Ureter (tissue), 1 donor: ENCODE measurements around the gene PPP1R3C. TPM values are rescaled to one million over a fixed set of nuclear protein-coding genes. Genes with fewer than 3 reads are reported as not detected.

Experiments used
- DNase-seq: peaks from one replicate; pipeline ENCODE4 v3.0.0-alpha.2; 2020; ENCODE audit warnings: low spot score
- total RNA-seq: library from RNA; stranded (reverse); gene quantifications from one replicate; pipeline ENCODE4 v1.2.4, GENCODE V29; 2023
- donor health status: DM: yes; HTN: yes; CAD: no.

Gene PPP1R3C
- total RNA-seq, 1 donor from 2014 or later: 113 TPM

GRCh38 chr10:91629715-91630549 lies 2.9 kb downstream of the PPP1R3C start:
- DNase-seq: no peak

- no peak for DNase-seq
These were observed 4.5 kb downstream of the PPP1R3C start for GRCh38 chr10:91628383-91628782.

GRCh38 chr10:91627344-91628102 lies 5.3 kb downstream of the PPP1R3C start:
- DNase-seq: no peak

DNA sequence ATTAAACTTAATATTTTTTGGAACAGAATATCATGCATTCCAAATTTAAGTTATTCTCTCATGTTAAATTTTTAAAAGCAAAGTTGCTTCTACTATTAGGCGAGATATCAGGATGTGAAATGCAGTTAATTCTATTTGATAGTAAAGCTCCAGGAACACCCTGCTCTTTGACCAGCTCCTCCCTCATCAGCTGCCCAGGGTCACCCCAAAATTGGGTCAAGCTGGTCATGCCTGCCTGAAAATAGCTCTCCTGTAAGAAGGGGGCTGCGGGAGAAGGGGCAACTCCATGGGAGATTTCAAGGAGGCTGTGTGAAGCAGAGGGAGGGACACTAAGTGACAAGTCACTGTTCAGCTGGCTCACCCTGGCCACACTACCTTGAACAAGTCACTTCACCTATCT lies 5.9 kb downstream of the PPP1R3C start:
- DNase-seq: no peak

DNA sequence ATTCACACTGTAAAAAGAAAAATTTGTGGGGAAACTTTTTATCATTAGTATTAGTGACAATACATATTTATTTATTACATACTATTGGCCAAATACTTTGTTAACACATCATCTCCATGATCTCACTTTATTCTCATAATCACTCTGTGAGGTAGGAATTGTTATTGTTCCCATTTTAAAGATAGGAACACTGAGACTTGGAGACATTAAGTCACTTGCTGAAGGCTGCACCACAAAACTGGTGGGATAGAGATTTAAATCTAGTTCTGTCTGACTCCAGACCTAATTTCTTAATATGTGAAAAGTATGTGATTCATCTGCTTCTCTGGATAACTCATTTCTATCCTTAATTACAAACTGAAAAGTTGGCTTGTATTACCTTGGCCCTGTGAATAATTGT lies 8.2 kb downstream of the PPP1R3C start:
- no peak for DNase-seq

- no peak for DNase-seq
These were observed 10.3 kb downstream of the PPP1R3C start for GRCh38 chr10:91622601-91623000.

- DNase-seq: no peak
These were observed 11.3 kb downstream of the PPP1R3C start for GRCh38 chr10:91621483-91622113.

DNA sequence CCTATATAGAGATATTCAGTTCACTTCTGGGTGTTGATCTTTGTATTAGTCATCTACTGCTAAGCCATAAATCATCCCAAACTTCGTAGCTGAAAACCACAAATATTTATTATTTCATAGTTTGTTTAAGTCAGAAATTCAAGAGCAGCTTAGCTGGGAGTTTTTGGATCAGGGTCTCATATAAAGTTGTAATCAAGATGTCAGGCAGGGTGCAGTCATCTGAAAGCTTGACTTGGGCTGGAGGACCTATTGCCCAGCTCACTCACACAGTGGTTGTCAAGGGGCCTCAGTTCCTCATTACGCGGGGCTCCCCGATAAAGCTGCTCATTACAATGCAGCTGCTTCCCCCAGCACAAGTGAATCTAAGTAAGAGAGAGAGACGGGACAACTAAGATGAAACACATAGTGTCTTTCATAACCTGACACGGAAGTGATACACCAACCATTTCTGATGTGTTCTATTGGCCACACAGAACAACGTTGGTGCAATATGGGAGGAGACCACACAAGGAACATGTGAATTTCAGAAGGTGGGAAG lies 15.7 kb downstream of the PPP1R3C start:
- no peak for DNase-seq

DNA sequence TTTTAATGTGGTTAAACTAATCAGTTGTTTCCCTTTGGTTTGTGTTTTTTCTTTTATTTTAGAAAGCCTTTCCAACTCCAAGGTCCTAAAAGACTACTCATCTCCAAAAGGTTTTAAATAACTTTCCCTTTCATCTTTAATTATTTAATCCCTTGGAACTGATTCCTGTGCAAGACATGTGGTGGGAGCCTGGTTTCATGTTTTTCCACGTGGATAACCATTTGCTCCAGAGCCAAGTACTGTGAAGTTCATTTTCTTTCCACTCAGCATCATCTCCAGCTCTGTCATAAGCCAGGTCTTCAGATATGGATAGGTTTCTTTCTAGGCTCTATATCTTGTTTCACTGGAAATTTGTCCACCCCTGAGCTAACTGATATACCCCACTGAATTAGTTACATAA lies 16.7 kb downstream of the PPP1R3C start:
- no peak for DNase-seq

DNA sequence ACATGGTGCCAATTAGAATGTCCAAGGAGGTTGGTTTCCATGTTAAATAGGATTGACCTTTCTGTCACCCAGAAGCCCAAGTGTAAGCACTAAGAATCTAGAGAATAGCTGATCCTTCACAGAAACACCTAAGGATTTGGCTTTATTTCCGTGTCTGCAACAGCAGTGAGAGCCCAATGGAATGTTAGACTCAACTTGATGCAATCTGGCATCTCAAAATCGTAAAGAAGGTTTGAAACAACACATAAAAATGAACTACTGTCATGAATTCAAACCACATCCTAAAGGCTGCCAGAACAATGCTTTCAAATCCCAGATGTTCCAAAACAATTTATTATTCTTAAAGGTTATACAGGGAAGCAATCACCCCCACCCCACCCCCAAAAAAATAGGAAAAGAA lies 18.6 kb downstream of the PPP1R3C start:
- DNase-seq: no peak

GRCh38 chr10:91613411-91614187 lies 19.3 kb downstream of the PPP1R3C start:
- no peak for DNase-seq

- DNase-seq: no peak
These were observed 22.0 kb downstream of the PPP1R3C start for GRCh38 chr10:91610919-91611318.

DNA sequence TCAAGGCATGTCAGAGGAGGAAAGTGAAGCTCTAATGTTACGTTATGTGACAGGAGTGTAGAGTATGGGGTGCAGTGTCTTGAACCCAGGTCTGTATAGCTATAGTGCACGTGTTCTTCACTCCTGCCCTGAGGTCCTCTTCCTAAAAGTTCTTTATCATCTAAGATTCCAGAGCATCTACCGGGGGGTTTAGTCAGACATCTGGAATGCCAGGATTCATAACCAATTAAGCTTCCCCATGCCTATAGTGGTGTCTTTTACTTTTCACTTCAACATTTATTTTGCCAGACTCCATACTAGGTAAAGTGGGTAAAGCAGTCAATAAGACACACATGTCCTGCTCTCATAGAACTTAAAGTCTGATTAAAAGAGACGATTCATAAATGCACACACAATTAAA lies 22.4 kb downstream of the PPP1R3C start:
- no peak for DNase-seq

DNA sequence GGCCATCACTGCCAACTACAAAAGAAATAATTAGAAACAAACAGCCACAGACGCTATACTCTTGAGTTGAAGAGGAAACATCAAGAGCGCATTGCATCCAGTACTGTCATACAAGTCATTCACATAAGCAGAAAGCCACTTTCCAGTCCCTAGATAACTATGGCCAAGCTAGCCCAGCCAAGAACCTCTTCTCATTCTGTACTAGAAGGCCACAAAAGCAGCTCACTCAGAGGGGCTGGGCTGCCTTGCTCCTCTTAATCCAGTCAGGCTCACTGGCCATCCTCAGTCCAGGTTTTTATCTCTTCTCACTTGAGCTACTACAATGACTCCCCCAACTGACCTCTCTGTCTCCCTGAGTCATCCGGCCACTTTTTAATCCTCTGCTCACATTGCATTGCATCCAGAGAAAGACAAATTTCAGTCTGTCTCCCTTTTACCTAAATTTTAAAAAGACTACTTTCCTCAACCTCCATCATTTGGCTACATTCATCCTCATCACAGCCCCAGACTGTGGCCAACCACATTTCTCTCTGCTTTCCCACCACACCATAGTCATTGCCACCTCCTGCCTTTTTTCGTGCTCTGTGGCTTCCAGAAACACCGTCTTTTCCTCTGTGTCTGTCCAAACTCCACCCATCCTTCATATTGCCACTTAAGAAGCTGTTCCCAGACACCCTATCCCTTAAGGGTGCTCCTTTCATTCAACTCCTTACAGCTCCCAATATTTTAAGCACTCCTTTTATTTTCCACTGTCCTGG lies 25.0 kb downstream of the PPP1R3C start:
- no peak for DNase-seq

GRCh38 chr10:91605968-91606367 lies 26.9 kb downstream of the PPP1R3C start:
- no peak for DNase-seq

DNA sequence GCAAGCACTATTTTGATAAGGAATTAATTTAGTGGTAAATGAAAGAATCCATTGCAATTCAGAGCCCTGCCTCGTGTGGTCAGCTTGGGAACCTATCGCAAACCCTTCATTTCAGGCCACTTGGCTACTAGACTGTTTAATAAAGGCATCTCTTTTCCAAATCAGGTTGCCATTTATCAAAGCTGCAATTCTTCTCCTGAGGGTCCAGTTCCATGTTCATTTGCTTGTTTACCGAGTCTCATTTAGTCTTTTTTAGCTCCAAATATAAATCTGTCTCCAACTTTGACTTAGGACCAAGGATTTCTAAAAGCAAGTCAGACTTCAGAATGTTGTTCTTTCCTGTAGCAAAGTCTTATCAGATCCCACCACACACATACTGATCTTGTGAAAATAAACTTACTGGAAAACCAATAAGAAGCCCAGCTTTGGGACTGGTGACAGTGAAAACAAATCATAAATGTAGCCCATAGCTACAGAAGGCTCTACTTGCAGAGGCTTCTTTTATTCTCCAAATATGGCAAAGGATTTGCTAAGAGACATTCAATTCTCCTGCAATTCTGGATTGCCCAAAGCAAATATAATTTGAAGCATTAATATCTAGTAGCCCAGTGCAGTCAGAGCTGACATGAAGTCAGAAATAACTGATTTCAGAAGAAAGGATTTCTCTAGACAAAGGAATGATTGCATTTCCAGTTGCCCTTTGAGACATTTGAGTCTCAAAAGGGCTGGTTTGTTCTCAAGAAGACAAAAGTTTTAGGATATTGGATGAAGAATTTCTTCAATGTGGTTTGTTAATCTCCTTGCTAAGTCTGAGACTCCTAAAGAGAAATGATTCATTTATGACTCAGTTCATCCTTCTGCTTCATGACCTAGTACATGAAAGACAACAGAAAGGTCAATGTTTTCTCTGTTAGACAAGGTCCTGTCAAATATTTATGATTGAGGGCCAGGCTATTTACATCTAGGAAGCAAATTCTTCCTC lies 28.0 kb downstream of the PPP1R3C start:
- DNase-seq: no peak

- peak; percentile 63 for DNase-seq
These were observed 28.9 kb downstream of the PPP1R3C start for GRCh38 chr10:91603931-91604331.

DNA sequence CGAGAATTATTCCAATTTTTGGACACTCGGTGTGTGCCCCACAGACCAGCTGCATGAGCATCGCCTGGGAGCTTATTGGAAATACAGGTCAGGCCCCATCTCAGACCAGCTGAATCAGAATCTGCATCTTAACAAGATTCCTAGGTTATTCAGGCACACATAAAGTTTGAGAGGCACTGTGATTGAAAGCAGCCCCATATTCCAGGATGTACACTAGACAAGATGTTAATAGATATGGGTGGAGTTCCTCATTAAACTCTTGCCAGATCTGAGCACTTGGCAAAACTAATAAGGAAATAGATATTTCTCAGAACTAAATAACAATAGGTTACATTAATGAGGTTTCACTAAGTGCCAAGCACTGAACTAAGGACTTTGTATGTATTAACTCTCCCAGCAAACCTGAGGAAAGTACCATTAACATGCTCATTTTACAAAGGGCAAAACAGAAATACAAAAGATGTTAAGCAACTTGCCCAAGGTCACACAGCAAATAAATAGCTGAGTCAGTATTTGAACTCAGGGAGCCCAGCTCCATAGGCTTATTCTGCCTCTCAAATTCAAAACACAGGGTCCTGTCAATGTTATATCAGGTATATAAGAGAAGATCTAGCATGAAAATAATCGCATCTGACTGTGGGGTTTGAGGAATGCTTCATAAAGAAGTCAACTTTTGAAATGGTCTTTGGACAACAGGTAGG lies 29.9 kb downstream of the PPP1R3C start:
- DNase-seq: no peak

- no peak for DNase-seq
These were observed 30.4 kb downstream of the PPP1R3C start for GRCh38 chr10:91602449-91602848.
